Measurements from ENCODE around the gene TRIM54.
"Not testable (repeated sequence)": the region's sequence is repeated elsewhere in the genome, so short reads cannot be mapped to it uniquely, and the experiment has no call there.

Gene TRIM54

DNA sequence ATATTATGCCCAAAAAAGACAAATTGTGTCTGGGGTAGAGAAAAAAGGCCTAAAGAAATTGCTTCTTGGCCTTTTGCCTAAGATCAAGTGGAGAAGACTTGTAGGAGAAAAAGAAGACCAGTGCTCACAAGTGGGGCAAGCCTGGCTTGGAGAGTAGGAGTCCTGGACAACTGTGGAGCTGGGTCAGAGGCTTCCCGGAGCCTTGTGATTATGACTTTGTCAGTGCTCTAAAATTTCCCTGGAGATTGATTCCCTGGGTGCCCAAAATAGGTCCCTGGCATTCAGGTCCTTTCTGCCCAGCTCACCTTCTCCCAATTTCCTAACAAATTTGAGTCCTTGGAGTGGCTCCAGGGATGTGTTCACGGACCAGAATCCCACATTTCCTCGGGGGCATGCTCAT is 787 bp upstream of the TRIM54 start:
- DNase-seq (ENCODE audit: low spot score): no peak

- no peak for DNase-seq (ENCODE audit: low spot score)
Observed at GRCh38 chr2:27282892-27283291, 663 bp downstream of the TRIM54 start.

DNA sequence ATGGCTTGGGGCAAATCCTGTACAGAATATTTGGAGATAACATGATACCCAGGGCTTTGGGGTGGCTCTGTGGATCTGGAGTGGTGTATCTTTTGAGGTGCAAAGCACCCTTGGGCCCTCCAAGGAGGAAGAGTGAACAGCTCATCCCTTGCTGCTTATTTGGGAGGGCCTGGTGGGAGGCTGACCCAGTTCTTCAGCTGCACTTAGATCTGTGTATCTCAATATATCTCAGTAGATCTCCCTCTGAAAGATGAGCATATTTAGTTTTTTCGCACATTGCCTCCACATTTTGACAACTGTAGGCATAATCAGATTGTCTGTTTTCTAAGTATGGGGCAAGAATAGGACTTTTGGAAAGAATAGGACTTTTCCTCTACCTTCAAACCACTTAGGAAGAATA is 2.8 kb downstream of the TRIM54 start:
- no peak for DNase-seq (ENCODE audit: low spot score)

GRCh38 chr2:27285481-27285880 is 3.3 kb downstream of the TRIM54 start:
- DNase-seq (ENCODE audit: low spot score): no peak

DNA sequence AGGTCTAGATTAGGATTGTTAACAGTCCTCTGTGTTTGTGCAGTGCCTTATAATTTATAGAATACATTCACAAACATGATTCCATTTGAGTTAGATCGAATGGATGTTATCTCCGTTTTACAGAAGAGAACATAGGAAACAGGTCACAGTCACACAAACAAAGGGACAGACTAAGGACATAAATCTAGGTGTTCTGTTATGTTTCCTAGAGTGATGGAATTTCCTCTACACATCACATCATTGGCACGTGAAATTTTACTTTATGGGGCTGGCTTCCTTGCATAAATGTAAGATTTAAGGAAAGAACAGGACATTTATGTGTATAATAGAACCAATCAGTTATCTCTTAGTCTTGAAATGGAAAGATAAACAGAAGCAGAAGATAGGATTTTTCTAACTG is 6.4 kb downstream of the TRIM54 start:
- DNase-seq (ENCODE audit: low spot score): no peak

DNA sequence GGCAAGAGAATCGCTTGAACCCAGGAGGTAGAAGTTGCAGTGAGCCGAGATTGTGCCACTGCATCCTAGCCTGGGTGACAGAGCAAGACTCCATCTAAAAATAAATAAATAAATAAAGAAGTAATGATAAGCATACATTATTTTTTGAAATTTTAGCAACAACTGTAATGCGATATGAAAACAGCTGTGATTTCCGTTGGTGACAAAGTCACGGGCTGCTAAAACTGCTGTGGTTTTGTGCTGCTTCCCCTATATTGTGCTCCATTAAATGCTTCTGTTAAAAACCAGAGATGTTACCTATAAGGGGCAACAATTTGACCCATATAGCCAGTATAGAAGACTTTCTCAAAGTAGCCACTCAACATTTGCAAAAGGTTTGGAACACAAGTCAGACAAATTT is 8.3 kb downstream of the TRIM54 start:
- no peak for DNase-seq (ENCODE audit: low spot score)

- no peak for DNase-seq (ENCODE audit: low spot score)
Observed at GRCh38 chr2:27291865-27292264, 9.6 kb downstream of the TRIM54 start.

GRCh38 chr2:27294928-27295327 is 12.7 kb downstream of the TRIM54 start:
- no peak for DNase-seq (ENCODE audit: low spot score)

DNA sequence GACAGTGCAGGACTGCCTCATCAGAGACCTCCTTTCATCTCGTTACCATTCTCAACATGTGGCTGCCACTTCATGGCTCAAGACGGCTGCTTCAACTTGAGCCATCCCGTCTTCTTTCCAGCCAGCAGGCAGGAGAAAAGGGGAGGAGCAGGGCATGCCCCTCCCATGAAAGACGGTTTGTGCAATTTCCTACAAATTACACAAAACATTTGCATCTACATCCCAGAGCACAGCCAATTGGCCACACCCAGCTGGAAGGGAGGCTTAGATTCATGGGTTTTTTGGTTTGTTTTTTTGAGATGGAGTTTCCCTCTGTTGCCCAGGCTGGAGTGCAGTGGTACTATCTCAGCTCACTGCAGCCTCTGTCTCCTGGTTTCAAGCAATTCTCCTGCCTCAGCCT is 14.3 kb downstream of the TRIM54 start:
- DNase-seq (ENCODE audit: low spot score): no peak

DNA sequence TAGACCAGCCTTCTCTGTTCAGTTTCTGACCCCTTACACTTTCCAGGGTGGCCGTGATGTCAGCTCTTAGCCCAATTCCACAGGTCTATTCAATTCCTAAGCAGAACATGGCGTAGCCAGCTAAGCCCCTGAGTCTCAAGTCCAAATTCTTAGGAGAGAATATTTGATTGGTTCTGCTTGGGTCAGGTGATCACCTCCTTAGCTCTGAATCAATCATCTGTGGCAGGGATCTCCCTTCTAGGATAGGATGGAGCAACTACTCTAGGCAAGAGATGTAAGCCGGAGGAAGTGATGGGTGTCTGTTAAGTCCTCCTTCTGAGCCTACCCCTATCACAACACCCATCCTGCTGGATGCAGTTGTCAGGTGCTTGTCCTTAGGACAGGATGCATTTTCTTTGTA is 15.0 kb downstream of the TRIM54 start:
- DNase-seq (ENCODE audit: low spot score): no peak

- no peak for DNase-seq (ENCODE audit: low spot score)
Observed at GRCh38 chr2:27298391-27299080, 16.3 kb downstream of the TRIM54 start.

GRCh38 chr2:27300606-27301005 is 18.4 kb downstream of the TRIM54 start:
- DNase-seq (ENCODE audit: low spot score): not testable (repeated sequence)

DNA sequence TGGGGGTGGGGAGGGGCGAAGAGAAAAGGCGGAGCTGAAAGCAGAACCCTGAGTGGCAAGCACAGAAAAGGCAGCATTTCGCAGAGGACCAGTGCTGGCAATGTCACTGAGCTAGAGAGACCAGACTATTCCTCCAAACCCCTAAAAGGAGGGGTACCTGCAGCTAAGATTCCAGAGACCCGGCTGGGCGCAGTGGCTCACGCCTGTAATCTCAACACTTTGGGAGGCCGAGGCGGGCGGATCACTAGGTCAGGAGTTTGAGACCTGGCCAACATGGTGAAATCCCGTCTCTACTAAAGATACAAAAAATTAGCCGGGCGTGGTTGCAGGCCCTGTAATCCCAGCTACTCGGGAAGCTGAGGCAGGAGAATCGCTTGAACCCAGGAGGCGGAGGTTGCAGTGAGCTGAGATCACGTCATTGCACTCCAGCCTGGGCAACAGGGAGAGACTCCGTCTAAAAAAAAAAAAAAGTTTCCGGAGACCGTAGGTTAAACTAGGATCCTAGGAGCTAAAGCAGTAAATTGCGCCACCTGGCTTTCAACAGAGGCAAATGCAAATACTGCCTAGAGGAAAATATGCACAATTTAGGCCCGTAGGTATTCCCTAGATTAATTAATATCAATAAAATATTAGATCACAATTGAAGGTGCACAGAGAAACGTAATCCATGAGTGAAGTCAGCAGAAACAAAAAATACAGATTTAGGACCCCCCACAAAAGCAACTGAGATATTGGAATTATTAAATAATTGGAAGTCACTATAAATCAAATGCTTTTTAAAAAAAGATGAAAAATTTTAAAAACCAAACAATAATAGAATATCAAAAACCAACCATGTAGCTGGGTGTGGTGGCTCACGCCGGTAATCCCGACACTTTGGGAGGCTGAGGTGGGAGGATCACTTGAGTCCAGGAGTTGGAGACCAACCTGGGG is 21.1 kb downstream of the TRIM54 start:
- peak; percentile 73 for DNase-seq (ENCODE audit: low spot score)

DNA sequence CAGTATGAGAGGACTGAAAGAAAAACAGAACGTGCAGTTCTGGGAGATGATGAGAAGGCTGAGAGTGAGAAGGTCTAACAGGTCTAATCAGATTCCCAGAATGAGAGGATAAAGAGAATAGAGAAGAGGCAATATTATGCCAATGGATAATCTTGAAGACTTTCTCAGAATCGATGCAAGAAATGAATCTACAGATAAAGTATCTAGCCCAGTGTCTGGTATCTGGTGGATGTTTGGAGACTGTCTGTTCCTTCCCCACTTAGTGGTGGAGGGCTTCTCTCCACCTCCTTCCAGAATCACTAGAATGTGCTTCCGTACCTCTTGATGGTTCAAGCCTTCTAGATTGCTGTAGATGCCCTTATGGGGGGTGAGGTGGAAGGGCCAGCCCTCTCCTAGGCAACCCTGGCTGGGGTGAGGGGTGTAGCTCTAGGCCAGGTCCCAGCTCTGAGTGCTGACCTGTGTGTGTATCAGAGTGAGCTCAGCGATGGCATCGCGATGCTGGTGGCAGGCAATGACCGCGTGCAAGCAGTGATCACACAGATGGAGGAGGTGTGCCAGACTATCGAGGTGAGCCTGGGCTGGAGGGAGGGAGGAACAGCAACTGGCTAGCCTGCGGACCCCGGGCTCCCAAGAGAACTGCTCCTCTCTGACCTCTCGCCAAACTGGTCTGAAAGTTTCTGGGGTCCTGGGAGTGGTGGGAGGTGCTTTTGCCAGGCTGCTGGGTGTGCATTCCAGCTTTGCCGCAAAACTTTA is 22.4 kb downstream of the TRIM54 start:
- no peak for DNase-seq (ENCODE audit: low spot score)

GRCh38 chr2:27305516-27305915 is 23.3 kb downstream of the TRIM54 start:
- DNase-seq (ENCODE audit: low spot score): no peak

- DNase-seq (ENCODE audit: low spot score): no peak
Observed at GRCh38 chr2:27306136-27306535, 23.9 kb downstream of the TRIM54 start.

DNA sequence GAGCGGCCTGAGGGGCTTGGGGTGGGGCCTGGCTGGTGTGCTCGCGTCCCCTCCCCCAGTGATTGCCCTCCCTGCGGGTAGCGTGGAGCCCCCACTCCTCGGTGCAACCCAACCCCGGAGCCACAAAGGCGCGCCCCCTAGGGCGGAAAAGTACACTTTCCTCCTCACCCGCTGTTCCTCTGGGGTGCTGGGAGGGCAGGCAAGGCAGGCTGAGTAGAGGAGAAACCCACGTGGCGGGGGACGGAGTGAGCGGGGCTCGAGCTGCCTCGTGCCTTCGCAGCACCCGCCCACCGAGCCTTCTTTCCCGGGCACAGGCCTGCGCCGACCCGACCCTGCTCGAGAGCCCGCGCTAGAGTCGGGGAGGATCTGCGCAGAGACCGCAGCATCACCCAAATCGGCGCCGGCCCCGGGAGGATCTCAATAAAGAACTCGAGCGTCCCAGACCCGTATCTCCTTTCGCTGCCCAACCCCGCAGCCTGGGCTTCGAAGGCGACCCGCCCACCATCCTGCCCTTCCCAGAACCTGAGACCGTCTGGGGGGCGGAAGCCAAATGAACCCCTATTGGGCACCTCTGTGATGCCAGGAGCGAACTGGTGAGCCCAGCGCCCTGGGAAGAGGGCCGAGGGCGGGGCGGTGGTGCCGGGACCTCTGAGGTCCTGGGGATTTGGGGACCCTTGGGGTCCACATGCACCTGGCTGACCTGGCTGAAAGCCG is 24.5 kb downstream of the TRIM54 start:
- DNase-seq (ENCODE audit: low spot score): no peak

DNA sequence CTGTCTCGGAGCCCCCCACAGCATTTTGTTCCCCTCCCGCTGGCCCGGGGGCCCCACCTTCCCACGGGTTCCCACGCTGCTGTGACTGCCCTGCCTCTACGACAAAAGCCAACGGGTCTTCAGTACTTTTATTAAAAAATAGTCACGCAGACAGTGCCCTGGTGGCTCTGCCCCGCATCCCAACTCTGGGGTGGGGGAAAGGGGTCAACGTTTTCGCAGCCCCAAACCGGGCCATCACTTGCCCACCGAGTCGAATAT is 25.0 kb downstream of the TRIM54 start:
- no peak for DNase-seq (ENCODE audit: low spot score)

DNA sequence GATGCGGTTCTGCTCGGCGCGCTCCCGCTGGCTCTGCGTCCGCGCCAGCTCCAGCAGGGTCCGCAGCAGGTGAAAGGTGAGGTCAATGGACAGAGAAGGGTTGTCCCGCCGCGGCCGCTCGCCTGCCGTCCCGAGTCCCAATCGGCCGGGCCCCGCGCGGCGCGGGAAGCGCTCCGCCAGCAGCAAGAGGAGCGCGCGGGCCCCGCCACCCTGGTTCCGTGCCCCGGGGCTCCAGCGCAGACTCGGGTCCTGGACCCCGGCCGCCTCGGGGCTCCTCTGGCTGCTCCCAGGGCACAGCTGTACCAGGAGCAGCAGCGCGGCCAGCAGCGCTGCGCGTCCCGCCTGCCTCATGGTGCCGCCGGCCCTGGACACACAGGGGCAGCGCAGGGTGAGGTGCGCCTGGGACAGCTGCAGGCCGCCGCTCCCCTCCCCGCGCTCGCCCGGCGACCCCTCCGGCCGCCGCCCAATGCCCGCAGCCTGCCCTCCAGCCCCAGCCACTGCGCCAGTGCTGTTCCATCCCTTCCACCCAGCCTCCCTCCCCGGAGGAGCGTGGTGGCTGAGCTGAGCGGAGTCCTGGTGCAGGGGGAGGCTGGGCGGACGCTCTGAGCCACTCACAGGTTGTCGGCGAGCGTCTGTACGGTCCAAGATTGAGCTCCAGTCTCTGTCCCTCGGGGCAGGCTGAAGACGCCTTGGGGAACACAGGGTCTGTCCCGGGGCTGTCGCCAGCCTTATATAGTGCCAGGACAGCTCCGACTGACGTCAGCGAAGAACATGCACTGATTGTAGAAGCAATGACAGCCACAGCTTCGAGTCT is 25.5 kb downstream of the TRIM54 start:
- DNase-seq (ENCODE audit: low spot score): no peak

GRCh38 chr2:27308359-27308881 is 26.2 kb downstream of the TRIM54 start, which contains the start of gene UCN:
Gene UCN, minus strand, starts transcription at chr2:27308445. Its CDS starts 550 bp downstream, at chr2:27307895.
- DNase-seq (ENCODE audit: low spot score): no peak

DNA sequence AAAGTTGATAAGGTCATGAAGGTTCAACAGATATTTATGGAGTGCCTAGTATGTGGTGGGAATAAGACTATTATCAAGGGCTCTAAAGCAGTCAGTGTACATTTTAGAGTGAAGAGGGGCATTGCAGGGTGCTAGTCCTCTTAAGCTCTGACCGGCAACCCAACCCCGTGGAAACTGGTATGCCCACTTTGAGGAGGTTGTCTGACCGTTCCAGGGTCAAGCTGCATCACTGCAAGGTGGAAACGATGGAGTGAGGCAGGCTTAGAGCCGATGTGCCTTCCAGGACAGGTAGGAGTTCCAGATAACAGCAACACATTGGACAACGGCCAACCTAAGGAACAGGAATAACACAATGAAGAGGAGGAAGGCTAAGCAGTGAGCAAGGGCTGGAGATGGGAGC is 27.4 kb downstream of the TRIM54 start:
- DNase-seq (ENCODE audit: low spot score): no peak
